Smooth muscle cell (in vitro differentiated cells): Measurements from ENCODE around the gene CD83. TPM values are rescaled to one million over a fixed set of nuclear protein-coding genes. Genes with fewer than 3 reads are reported as not detected.

Source experiments
- DNase-seq: peaks from one replicate; lab custom pipeline; 2025; ENCODE audit not compliant: unreplicated experiment; lab: John Stamatoyannopoulos, UW
- H2AFZ ChIP-seq: fragments of 200-600 bp; sonication (generic); 2 replicates; pipeline ENCODE4 v1.6.0; 2016; ENCODE audit warnings: antibody characterized with exemption, low read depth, mild to moderate bottlenecking
- H3F3A ChIP-seq: fragments of 200-600 bp; sonication (generic); 2 replicates; pipeline ENCODE4 v1.6.0; 2017; ENCODE audit warnings: antibody characterized with exemption, low read depth
- H3K27ac ChIP-seq: fragments of 200-600 bp; sonication (generic); 2 replicates; pipeline ENCODE4 v1.5.1; 2016; ENCODE audit warnings: low read depth, mild to moderate bottlenecking
- H3K27me3 ChIP-seq: fragments of 200-600 bp; sonication (generic); 2 replicates; pipeline ENCODE4 v1.6.1; 2016; ENCODE audit warnings: low read depth, mild to moderate bottlenecking
- H3K36me3 ChIP-seq: fragments of 200-600 bp; sonication (generic); 2 replicates; pipeline ENCODE4 v1.5.1; 2016; ENCODE audit warnings: low read depth
- H3K4me1 ChIP-seq: fragments of 200-600 bp; sonication (generic); 2 replicates; pipeline ENCODE4 v1.5.1; 2016; ENCODE audit warnings: low read depth
- H3K4me2 ChIP-seq: fragments of 200-600 bp; sonication (generic); 2 replicates; pipeline ENCODE4 v1.6.0; 2016; ENCODE audit warnings: mild to moderate bottlenecking
- H3K4me3 ChIP-seq: fragments of 200-600 bp; sonication (generic); 2 replicates; pipeline ENCODE4 v1.5.1; 2016; ENCODE audit warnings: mild to moderate bottlenecking
- H3K79me2 ChIP-seq: fragments of 200-600 bp; sonication (generic); 2 replicates; pipeline ENCODE4 v1.6.0; 2016; ENCODE audit warnings: low read depth, mild to moderate bottlenecking
- H3K9ac ChIP-seq: fragments of 200-600 bp; sonication (generic); 2 replicates; pipeline ENCODE4 v1.6.0; 2016; ENCODE audit warnings: low read depth
- H3K9me3 ChIP-seq: fragments of 200-600 bp; sonication (generic); replicated peaks from 2 replicates; pipeline ENCODE4 v1.5.1; 2016; ENCODE audit warnings: low read depth
- H4K20me1 ChIP-seq: fragments of 200-600 bp; sonication (generic); 2 replicates; pipeline ENCODE4 v1.6.0; 2016; ENCODE audit warnings: low read depth
- CTCF ChIP-seq: fragments of 200-600 bp; sonication (generic); IDR thresholded peaks from 2 replicates; pipeline ENCODE4 v1.5.1; 2017; ENCODE audit warnings: borderline replicate concordance, mild to moderate bottlenecking, antibody characterized with exemption; ENCODE audit not compliant: insufficient read depth, poor library complexity, severe bottlenecking
- WGBS: methylation state at CpG from one replicate; pipeline ENCODE4 v1.1.7; 2016; ENCODE audit warnings: low lambda C conversion rate; 5-methylcytosine and 5-hydroxymethylcytosine counted together
- polyA plus RNA-seq: library from polyadenylated mRNA; unstranded; fragments of >200 nt; fragmentation: Nextera tagmentation; extraction: Ambion mirVana; gene quantifications from 2 replicates; pipeline ENCODE4 v1.2.1, GENCODE V29; 2016
- total RNA-seq: library from RNA; depleted of rRNA; stranded (reverse); fragments of >200 nt; gene quantifications from 2 replicates; pipeline ENCODE4 v1.2.3, GENCODE V29; 2014

The CD83 gene
- total RNA-seq (3.1 and 4.0 TPM in 2 replicates), polyA plus RNA-seq (1.9 and 2.3 TPM in 2 replicates)

- Histone ChIP-seq H2AFZ (peak within 1 kb of the TSS; percentile 96), H3F3A (no peaks in the 10 kb centered on the region), H3K4me2 (peak within 1 kb of the TSS; percentile 99), H4K20me1 (no peaks in the 10 kb centered on the region), H3K4me1 (no peaks in the 10 kb centered on the region), H3K9me3 (no peaks in the 10 kb centered on the region), H3K36me3 (no peaks in the 10 kb centered on the region), H3K79me2 (no peaks in the 10 kb centered on the region), H3K4me3 (peak within 1 kb of the TSS; percentile 82), H3K27me3 (no peaks in the 10 kb centered on the region), H3K27ac (no peak within 1 kb of the TSS), H3K9ac (peak within 1 kb of the TSS; percentile 80)
- under 1% methylated on average over 40 of the region's 106 CpGs for WGBS
- peak; percentile 14 for TF ChIP-seq CTCF
- DNase-seq = peak; percentile 25
Observed at GRCh38 chr6:14117158-14118090, at the start of gene CD83. Gene CD83 (plus strand): TSS chr6:14117772. CDS start chr6:14117812, 40 bp downstream.

- Histone ChIP-seq H3K9ac (no peak overlapping the region), H3F3A (no peaks in the 10 kb centered on the region), H3K27me3 (no peaks in the 10 kb centered on the region), H3K9me3 (no peaks in the 10 kb centered on the region), H3K36me3 (no peaks in the 10 kb centered on the region), H3K79me2 (no peaks in the 10 kb centered on the region), H2AFZ (no peak overlapping the region), H3K4me3 (no peak overlapping the region), H3K4me2 (peak overlapping the region; percentile 2), H4K20me1 (no peaks in the 10 kb centered on the region), H3K4me1 (no peaks in the 10 kb centered on the region), H3K27ac (peak overlapping the region; percentile 38)
- DNase-seq = no peak
- TF ChIP-seq CTCF = no peak
- 28% methylated on average over 5 of the region's 5 CpGs for WGBS
Observed at GRCh38 chr6:14068133-14068532, 49.4 kb upstream of the CD83 start.

GRCh38 chr6:14068623-14069022 is 48.9 kb upstream of the CD83 start:
- TF ChIP-seq CTCF = no peak
- Histone ChIP-seq H3K36me3 (no peaks in the 10 kb centered on the region), H3K27me3 (no peaks in the 10 kb centered on the region), H3K4me1 (no peaks in the 10 kb centered on the region), H3K27ac (peak overlapping the region; percentile 38), H3F3A (no peaks in the 10 kb centered on the region), H3K4me2 (no peak overlapping the region), H3K79me2 (no peaks in the 10 kb centered on the region), H3K4me3 (no peak overlapping the region), H3K9me3 (no peaks in the 10 kb centered on the region), H3K9ac (no peak overlapping the region), H4K20me1 (no peaks in the 10 kb centered on the region), H2AFZ (no peak overlapping the region)
- no peak for DNase-seq
- WGBS = 93% methylated on average over 19 of the region's 19 CpGs

- Histone ChIP-seq H3K4me1 (peaks cover 3% of the 10 kb centered on the region), H3K4me3 (no peak overlapping the region), H3K79me2 (no peaks in the 10 kb centered on the region), H3K27me3 (no peaks in the 10 kb centered on the region), H3F3A (peaks cover 3% of the 10 kb centered on the region), H3K27ac (no peak overlapping the region), H3K9me3 (no peaks in the 10 kb centered on the region), H3K4me2 (no peak overlapping the region), H2AFZ (no peak overlapping the region), H3K36me3 (no peaks in the 10 kb centered on the region), H3K9ac (no peak overlapping the region), H4K20me1 (no peaks in the 10 kb centered on the region)
- WGBS = 78% methylated on average over 4 of the region's 4 CpGs
- no peak for DNase-seq
- no peak for TF ChIP-seq CTCF
Observed at GRCh38 chr6:14070457-14070856, 47.1 kb upstream of the CD83 start.
